RWPE1 (cell line): ENCODE results near the gene PCYOX1L.

ENCODE experiments used
- CTCF ChIA-PET: fragments of 350-600 bp; sonication (Branson Sonifier 250); formaldehyde crosslinking; extraction: SDS; loops from one replicate; lab custom pipeline; 2021; lab: Yijun Ruan, JAX
- POLR2A ChIA-PET: fragments of 400-600 bp; formaldehyde crosslinking; extraction: SDS; loops from one replicate; lab custom pipeline; 2020; ENCODE audit warnings: antibody characterized with exemption; ENCODE audit not compliant: low non-redundant PET; lab: Yijun Ruan, JAX
- DNase-seq: peaks from one replicate; pipeline ENCODE4 v3.0.0; 2012; ENCODE audit warnings: low spot score
- H3K27ac ChIP-seq: fragments of 450-650 bp; 2 replicates; pipeline ENCODE4 v1.5.1; 2017
- TF ChIP-seq, protein P1 (sequence below): fragments of 450-650 bp; conservative IDR thresholded peaks from 2 replicates; pipeline ENCODE4 v1.5.1; 2017; ENCODE audit warnings: low read depth, mild to moderate bottlenecking

The PCYOX1L gene

DNA sequence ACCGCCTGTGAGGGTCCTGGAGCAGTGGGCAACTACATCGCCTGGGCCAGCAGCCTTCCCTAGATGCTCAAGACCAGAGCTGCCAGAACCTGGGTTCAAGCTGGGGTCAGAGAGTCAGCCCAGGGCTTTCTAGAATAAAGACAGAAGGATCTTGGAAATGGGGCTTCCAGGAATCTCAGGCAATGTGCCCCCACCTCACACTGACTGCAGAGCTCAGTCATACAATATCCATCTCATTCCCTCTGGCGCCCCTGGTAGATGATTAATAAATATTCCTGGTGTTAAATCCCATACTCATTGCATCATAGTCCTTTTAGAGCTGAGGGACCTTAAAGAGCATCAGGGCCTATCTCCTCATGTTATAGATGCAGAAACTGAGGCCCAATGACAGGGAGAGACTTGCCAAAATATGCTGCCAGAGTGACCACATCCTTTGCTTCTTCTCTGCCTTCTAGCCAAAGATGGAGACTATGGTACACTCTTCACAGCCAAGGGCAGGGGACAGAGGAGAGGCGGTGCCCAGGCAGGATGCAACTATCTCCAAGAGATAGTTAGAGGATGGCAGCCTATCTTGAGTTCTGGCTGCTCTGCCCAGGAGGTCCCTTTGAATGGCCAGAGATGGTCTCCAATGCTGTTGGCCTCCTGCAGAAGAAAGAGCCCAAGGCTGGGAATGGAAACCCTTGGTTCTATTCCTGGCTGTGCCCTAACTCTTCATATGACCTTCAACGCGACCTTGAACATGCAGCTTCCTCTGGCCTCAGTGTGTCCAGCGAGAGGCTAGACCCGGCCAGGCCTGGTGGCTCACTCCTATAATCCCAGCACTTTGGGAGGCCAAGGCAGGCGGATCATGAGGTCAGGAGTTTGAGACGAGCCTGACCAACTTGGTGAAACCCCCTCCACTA lies 57.5 kb downstream of the PCYOX1L start:
- DNase-seq, result no peak
- CTCF ChIA-PET, result interaction anchor here (1.0 to 1.5 kb wide), 2 partner anchors 34 to 190 kb away, joined by 4 to 5 read pairs; no protein-coding TSS in a partner anchor
- H3K27ac ChIP-seq, result no peak overlapping the region
- TF ChIP-seq, protein P1, sequence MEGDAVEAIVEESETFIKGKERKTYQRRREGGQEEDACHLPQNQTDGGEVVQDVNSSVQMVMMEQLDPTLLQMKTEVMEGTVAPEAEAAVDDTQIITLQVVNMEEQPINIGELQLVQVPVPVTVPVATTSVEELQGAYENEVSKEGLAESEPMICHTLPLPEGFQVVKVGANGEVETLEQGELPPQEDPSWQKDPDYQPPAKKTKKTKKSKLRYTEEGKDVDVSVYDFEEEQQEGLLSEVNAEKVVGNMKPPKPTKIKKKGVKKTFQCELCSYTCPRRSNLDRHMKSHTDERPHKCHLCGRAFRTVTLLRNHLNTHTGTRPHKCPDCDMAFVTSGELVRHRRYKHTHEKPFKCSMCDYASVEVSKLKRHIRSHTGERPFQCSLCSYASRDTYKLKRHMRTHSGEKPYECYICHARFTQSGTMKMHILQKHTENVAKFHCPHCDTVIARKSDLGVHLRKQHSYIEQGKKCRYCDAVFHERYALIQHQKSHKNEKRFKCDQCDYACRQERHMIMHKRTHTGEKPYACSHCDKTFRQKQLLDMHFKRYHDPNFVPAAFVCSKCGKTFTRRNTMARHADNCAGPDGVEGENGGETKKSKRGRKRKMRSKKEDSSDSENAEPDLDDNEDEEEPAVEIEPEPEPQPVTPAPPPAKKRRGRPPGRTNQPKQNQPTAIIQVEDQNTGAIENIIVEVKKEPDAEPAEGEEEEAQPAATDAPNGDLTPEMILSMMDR, result no peak
- POLR2A ChIA-PET, result no interaction called here

DNA sequence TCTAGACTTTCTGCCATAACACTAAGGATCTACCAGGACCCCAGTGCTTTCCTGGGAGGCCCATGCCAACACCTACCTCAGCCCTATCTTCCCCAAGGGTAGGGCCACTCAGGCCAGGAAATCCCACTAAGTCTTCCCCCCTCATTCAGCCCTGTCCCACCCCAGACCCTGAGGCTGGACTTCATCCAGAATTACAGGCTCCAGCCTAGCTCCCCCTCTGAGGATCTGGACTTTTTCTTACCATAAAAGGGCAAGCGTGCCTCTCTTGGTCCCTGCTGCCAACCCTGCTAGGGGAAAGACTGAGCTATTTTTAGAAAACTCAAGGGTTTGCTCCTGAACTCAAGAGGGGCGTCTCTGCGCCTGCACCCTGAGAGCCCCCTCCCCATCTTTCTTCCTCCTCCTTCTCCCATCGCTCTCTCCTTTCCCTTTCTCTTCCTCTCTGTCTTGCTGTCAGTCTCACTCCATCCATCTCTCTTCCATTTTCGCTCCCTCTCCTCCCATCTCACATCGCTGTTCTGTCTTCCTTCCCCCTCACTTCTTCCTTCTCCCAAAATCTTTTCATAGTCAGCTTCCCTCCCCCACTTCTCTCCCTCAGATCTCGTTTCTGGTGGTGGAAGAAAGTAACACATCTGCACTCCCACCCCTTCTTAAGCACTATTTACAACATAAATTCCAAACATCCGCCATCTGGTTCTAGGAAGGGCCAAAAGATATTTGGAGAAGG lies 59.3 kb downstream of the PCYOX1L start:
- TF ChIP-seq, protein P1, result no peak
- ChIA-PET CTCF (interaction anchor here (0.6 to 1.5 kb wide), 2 partner anchors 36 to 278 kb away, joined by 3 to 5 read pairs; no protein-coding TSS in a partner anchor), POLR2A (interaction anchor here (0.6 kb wide), 1 partner anchor 9 kb away, joined by 6 read pairs; no protein-coding TSS in a partner anchor)
- no peak for DNase-seq
- no peak overlapping the region for H3K27ac ChIP-seq

DNA sequence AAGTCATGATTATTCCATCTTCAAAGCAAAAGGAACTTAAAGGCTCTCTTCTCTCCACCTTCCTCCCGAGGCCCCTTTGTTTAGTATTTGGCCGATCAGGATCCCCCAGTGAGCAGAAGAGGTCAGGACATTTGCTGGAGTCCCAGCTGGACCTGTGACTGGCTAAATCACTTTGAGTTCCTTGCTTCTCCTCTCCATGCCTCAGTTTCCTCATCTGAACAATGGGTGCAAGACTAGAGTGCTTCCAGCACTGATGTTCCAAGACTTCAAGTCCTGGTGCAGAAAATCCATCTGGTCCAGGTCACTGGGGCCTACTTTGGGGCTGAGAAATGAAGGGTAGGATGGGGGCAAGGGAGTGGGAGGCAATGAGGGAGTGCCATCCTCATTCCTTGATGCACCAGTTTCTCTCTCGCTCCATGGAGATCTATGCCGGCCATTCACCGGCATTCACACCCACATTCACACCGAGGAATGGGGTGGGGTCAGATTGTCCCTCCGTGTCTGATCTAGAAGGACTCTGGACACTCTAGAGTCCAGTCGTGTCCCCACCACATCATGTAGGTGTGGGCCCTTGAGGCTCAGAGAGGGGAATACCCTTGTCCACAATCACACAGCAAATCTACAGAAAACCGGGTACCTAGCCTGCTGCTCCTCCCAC lies 60.0 kb downstream of the PCYOX1L start:
- CTCF ChIA-PET, result interaction anchor here (0.9 kb wide), 1 partner anchor 50 kb away, joined by 3 read pairs; no protein-coding TSS in a partner anchor
- POLR2A ChIA-PET, result interaction anchor here (0.6 kb wide), 1 partner anchor 9 kb away, joined by 6 read pairs; no protein-coding TSS in a partner anchor
- no peak for DNase-seq
- no peak overlapping the region for H3K27ac ChIP-seq
- TF ChIP-seq, protein P1, result no peak

DNA sequence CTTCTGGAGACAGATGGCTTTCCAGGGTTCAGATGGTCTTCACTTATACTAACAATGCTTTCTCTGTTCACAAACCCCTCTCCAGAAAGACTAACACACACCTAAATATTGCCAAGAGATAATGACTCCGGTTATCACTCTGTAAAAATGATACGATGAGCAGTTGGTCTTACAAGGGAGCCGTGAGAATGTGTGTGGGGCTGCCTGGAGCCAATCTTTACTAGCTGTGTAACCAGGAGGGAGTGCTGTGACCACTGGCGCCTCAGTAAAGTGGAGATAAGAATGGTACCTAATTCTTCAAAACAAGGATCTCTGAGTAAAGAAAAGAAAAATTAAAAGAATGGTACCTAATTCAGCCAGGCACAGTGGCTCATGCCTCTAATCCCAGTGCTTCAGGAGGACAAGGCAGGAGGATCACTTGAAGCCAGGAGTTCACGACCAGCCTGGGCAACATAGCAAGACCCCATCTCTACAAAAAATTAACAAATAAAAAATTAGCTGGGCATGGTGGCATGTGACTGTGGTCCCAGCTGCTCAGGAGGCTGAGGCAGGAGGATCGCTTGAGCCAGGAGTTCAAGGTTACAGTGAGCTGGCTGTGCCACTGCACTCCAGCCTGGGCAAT lies 61.2 kb downstream of the PCYOX1L start:
- TF ChIP-seq, protein P1, result no peak
- ChIA-PET CTCF (interaction anchor here (0.8 to 1.0 kb wide), 3 partner anchors 10 to 51 kb away, joined by 3 to 6 read pairs (median 3); no protein-coding TSS in a partner anchor), POLR2A (no interaction called here)
- no peak for DNase-seq
- H3K27ac ChIP-seq, result no peak overlapping the region
